Measurements from ENCODE around the gene GRID2. TPM values are rescaled to one million over a fixed set of nuclear protein-coding genes. Genes with fewer than 3 reads are reported as not detected.
"Not testable (repeated sequence)": the region's sequence is repeated elsewhere in the genome, so short reads cannot be mapped to it uniquely, and the experiment has no call there.

GRID2 gene
- polyA plus RNA-seq, 3 donors: not detected

DNA sequence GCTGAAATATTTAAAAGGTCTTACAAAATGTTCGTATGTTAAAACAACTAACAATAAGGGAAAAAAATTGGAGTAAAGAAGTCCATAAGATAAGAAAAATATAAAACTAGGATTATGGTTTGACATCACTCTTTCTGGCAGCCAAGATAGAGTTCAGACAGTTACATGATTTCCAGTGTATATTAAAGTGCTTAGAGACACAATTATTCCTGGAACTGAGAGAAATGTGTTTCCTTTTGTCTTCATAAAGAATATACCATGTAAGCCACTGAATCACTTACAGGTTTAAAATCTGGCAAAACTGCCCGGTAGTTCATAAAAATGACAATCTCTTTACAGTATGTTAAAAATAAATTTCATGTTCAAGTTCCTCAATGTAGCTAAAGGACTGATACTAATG lies 986.1 kb downstream of the GRID2 start:
- WGBS, 3 donors: 45 to 79% (median 51%) methylated on average over 2 of the region's 2 CpGs
- no peak overlapping the region for H3K27ac ChIP-seq (ENCODE audit: low read depth, low read length)

DNA sequence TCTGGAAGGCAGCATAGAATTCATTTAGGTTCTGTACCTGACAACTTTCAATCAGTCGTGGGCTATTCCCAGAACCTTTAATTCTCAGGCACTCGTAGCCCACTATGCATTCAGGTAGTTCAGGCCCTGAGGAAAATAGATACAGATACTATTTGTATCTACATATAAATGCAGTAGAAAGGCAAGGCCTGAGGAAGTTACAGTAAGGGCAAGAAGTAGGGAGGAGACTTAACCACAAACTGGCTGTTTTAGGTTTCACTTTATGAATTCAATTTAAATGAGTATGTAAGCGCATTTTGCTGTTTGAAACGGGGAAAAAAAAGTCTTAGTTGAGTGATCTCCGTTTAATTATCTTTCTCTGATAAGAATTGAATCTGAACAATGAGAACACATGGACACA lies 995.4 kb downstream of the GRID2 start:
- H3K27ac ChIP-seq (ENCODE audit: low read depth, low read length): no peak overlapping the region
- WGBS, 3 donors: 54 to 71% (median 55%) methylated on average over 5 of the region's 5 CpGs

DNA sequence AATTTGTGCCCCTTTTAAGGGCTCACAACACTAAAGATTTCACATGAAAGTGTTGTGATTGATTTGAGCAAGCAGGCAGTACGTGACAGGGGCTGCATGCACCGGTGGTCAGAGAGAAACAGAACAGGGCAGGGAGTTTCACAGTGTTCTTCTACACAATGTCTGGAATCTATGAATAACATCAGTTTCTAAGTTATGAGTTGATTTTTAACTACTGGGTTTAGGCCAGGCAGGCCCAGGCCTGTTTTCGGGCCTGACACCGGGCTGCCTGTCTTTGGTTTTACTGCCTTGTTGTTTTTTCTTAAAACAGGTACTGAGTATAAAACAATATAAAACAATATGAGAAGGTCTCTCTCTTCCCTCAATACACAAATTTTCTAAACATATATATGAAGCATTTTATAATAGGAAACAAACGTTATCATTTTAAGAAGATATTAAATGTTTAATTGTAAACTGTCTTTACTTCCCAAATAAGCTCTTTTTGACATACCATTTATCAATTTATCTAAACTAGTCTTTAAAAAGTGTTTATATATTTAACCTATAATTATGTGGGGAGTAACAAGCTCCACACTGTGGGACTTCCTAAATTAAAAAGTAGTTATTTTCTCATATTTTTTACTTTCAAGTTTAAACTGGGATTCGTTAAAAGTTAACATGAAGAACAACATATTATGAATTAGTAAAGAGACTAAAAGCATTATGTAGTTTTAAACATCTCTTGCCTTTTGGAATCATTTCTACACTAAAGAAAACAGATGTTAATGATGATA lies 997.2 kb downstream of the GRID2 start:
- not testable (repeated sequence) for H3K27ac ChIP-seq (ENCODE audit: low read depth, low read length)
- 64 to 90% (median 87%) methylated on average over 6 of the region's 6 CpGs for WGBS, 3 donors

DNA sequence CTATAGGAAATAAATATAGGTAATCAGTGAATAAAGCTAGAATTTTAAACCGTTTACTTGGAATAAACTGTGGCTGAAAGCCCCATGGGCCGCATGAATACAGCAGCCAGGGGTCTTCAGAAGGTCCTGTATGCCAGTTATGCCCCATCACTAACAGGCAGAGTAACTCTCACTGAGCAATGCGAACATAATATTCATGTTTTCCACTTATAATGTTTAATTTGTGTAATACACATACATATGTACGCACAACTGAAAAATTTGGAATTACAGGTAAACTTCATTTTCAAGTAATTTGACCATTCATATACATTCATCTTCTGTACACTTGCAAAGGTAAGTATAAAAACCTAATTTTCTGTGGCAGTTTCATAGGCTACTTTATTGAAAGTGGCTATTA lies 998.5 kb downstream of the GRID2 start:
- no peak overlapping the region for H3K27ac ChIP-seq (ENCODE audit: low read depth, low read length)
- 89 to 96% (median 95%) methylated on average over 4 of the region's 4 CpGs for WGBS, 3 donors

DNA sequence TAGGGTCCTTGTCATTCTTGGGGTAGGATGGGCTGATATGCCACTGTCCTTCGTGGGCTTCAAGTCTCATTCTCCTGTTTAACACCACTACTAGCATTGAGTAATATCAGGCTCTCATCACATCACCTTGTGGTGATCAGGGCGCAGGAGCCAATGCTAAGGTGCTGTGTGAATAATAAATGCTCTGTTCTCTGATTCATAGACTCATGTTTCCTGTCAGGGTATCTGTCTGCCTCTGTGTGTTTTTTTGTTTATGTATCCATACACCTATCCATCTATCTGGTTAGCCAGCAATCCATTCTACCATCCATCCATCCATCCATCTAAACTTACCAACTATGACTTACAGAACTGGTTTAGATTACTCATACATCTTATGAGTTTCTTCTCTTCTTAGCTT lies 999.7 kb downstream of the GRID2 start:
- WGBS, 3 donors: 69 to 87% (median 79%) methylated on average over 2 of the region's 2 CpGs

DNA sequence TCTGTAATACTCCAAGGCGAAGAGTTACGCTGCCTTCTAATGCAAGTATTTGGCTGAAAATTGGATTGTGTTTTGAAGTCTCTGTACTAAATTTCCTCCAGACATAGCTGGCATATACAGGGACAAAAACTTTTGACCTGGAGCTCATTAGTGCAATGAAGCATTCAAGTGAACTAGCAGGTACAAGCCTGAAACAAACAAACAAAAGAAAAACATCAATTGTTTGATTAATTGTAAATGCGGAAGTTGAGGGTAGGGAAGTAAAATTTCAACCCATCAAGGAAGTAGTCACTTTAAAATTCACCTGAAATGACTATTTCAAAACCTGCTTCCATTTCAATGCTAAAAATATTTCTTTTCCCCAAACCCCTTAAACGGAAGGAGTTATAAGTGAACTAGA lies 1008.5 kb downstream of the GRID2 start:
- H3K27ac ChIP-seq (ENCODE audit: low read depth, low read length): no peak overlapping the region
- 67 to 70% (median 68%) methylated on average over 4 of the region's 4 CpGs for WGBS, 3 donors

More for the DNA sequence above, 999.7 kb downstream of the GRID2 start:
- no peak overlapping the region for H3K27ac ChIP-seq (ENCODE audit: low read depth, low read length)

DNA sequence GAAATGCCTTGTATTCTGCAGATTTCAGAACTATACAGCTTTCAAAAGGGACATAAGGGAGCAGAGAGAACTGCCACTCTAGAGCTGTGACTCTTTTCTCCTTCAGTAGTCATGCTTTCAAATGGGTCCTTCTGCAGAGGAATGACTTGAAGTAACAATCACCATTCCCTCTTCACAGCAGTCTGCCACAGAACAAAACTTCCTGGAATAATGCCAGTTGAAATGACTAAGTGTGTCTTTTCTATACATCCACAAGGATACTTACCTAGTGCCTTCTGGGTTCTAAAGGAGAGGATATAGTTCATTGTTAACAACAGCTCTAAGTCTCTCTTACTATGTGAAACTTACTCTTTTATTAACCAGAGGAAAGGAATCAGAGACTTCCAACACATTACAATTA lies 1009.4 kb downstream of the GRID2 start:
- H3K27ac ChIP-seq (ENCODE audit: low read depth, low read length): no peak overlapping the region

DNA sequence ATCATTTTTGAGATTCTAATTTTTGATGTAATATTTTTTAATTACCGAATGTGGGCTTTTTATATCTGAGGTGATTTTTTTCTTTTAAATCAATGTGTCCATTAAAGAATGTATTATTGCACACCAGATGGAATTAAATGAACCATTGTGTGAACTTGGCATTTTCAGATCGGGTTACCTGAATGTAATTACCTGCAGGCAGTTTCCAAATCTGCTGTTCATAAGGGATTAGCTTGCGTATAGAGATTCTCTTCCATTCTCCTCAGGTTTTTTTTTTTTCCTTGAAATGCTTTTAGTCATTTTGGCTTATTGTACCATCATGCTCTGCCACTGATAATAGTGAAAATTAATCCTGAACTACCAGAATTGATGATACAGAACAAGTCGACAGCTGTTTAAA lies 1013.3 kb downstream of the GRID2 start:
- H3K27ac ChIP-seq (ENCODE audit: low read depth, low read length): no peak overlapping the region
- WGBS, 3 donors: 68 to 86% (median 71%) methylated on average over 4 of the region's 4 CpGs

DNA sequence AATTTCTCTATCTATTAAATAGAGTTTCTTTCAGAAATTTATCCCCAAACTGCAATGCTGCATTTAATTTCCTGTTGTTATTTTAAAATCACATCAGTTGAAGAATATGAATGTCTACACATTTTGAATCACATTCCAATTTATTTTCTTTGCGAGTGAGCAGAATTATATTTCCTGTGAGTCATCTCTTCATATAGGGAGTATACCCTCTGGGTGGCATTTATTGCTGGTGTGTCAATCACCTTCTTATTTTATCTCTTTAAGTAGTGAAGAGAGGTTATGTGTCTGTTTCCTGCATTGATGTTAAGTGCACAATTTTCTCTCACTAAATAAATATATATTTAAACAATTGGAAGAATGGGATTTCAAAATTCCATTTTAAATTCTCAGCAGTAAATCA lies 1013.8 kb downstream of the GRID2 start:
- 57 to 82% (median 60%) methylated on average over 1 of the region's 1 CpG for WGBS, 3 donors
- H3K27ac ChIP-seq (ENCODE audit: low read depth, low read length): no peak overlapping the region

DNA sequence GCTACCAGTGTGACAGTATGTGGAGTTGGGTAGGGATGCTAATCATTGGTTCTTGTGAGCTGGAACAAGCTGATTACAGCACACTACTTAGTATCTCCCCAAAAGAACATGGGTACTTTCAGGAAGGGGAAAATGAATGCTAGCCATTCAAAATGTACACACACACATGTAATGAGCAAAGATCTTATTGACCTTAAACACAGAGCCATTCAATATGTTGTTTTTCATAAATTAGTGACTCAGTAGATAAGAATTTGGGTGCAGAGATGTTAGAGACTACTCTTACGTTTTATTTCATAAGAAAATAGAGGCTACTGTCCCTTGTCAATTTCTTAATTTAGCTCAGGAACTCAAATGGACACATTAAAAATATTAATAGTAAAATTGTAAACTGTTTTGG lies 1015.3 kb downstream of the GRID2 start:
- 47 to 66% (median 59%) methylated on average over 1 of the region's 1 CpG for WGBS, 3 donors

DNA sequence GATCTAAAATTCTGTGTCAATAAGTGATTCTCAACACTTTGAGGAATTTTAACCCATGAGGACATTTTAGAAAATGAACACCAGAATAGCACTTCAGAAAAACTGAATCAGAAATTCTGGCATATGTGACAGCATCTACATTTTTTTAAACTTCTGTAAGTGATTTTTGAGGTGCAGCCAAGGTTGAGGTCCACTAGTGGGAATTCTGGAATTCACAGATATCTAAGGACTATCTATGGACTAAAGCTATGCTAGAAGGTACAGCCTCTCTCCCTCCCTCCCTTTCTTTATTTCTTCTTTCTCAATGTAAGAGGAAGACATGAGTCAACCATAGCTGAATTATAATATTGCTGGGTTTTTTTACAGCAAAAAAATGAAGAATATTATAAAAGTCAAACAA lies 1016.6 kb downstream of the GRID2 start:
- no peak overlapping the region for H3K27ac ChIP-seq (ENCODE audit: low read depth, low read length)

More for the DNA sequence above, 1015.3 kb downstream of the GRID2 start:
- H3K27ac ChIP-seq (ENCODE audit: low read depth, low read length): no peak overlapping the region

DNA sequence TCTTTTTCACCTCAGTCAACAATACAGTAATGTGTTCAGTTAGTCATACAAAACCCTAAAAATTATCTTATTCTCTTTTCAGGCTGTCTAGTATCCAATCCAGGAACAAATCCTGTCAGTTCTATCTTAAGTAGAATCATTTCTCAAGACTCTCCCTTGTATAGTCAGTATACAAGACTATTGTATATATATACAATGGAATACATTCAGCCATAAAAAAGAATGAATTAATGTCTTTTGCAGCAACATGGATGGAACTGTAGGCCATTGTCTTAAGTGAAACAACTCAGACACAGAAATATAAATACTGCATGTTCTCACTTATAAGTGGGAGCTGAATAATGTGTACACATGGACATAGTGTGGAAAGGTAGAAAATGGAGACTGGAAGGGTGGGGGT lies 1023.6 kb downstream of the GRID2 start:
- no peak overlapping the region for H3K27ac ChIP-seq (ENCODE audit: low read depth, low read length)

DNA sequence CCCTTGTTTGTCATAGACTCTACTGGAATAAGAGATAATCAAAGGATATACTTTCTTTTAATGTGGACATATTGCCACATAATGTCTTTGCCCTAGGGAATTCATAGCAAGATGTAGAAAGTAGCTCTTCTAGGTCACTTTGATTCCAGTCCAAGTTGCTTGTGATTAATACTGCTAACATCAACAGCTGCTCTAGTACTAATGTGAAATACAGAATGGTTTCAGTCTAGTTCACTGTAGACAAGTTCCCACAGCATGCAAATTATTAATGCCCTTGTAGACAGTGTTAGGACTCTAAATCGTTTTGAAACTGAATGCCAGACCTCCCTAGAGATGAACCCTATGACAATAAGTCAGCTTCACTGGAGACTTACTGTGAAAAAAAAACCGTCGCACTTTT lies 1030.2 kb downstream of the GRID2 start:
- WGBS, 3 donors: 53 to 69% (median 68%) methylated on average over 3 of the region's 3 CpGs
- no peak overlapping the region for H3K27ac ChIP-seq (ENCODE audit: low read depth, low read length)

DNA sequence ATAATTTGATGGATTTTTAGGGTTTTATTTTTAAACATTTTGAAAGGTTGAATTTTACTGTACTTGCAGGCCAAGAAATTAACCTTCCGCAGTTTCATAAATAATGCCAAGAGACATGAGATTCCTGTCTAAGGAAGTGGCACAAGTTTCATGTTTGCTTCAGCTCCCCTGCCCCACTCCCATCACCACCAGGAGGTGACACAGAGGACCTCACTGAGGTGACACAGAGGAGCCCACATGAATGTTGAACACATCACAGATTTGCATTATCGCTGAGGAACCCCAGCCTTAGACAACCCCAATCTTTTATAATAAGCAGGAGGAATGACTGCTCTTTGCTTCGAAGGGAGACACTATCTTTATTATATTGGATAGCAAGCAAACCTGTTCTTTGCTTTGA lies 1033.4 kb downstream of the GRID2 start:
- H3K27ac ChIP-seq (ENCODE audit: low read depth, low read length): no peak overlapping the region
- 75 to 95% (median 91%) methylated on average over 3 of the region's 3 CpGs for WGBS, 3 donors

DNA sequence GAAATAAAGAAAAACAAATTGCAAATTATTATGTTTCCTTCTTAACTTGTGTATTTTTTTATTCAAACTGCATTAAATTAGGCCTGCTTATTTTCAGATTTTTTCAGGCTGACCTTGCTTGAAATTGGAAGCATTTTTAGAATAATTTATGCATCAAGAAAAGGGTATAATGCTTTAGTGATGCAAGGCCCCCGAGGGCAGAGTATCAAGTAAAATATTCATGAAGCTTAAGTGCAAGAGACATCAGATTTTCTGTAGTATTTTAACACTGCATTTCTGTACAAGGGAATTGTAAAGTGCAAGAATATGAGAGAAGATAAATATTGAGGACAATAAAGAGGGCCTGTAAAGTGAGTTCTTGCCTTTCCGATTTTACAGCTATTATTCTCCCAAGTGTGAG lies 1039.0 kb downstream of the GRID2 start:
- 70 to 75% (median 75%) methylated on average over 2 of the region's 2 CpGs for WGBS, 3 donors
- H3K27ac ChIP-seq (ENCODE audit: low read depth, low read length): no peak overlapping the region

DNA sequence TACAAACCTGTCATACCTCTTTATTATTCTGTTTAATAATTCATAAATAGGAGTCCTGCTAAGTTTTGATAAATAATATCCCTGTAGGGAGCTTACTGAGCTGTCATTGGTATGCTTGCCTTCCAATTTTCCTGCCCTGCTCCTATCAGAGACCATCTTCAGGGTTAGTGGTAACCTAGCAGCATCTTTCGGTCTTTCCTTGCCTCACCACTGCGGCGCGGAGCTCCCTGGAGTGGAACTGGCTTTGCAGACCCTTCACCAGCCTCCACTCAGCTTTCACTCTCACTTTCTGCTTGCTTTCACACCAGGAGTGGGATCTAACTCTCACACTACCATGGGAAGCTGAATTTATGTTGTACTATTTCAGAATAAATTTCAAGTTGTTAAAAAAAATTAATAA lies 1043.1 kb downstream of the GRID2 start:
- H3K27ac ChIP-seq (ENCODE audit: low read depth, low read length): no peak overlapping the region
- WGBS, 3 donors: 90 to 92% (median 92%) methylated on average over 4 of the region's 4 CpGs

DNA sequence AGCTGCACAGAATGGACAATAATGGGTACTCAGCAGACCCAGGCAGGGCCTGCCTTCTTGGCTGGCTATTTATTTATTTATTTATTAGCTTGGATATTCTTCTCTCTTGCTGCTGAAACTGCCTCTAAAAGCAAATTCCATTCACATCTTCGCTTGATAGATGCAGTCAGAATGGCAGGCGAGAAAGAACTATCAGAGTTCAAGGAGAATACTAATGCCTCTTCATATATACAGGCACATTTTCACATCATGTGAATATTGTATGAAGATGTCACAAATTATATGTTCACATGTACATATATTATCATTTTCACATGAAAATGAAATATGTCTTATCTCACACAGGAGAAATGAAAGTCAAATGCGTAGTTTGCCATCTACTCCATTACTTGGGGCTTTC lies 1045.1 kb downstream of the GRID2 start:
- whole genome bisulfite sequencing, 3 donors: 87 to 95% (median 92%) methylated on average over 3 of the region's 3 CpGs
- no peak overlapping the region for H3K27ac ChIP-seq (ENCODE audit: low read depth, low read length)

DNA sequence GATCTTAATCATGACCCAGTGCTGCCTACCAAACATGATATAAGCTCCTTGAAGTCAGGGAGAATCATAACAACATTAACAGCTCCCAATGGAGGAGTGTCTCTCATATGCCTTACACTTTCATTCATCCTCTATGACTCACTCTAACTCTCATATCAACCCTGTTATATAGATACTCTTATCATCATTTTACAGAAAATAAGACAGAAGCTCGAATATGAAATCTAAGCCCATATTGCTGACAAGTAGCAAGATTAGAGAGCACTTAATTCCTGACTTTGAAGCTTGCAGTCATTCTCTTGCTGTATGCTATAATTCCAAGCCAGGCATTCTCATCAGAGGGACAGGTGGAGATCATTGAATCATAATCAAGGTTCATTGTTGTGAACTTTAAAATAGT lies 1048.1 kb downstream of the GRID2 start:
- WGBS, 3 donors: 45 to 59% (median 50%) methylated on average over 1 of the region's 1 CpG
- no peak overlapping the region for H3K27ac ChIP-seq (ENCODE audit: low read depth, low read length)

DNA sequence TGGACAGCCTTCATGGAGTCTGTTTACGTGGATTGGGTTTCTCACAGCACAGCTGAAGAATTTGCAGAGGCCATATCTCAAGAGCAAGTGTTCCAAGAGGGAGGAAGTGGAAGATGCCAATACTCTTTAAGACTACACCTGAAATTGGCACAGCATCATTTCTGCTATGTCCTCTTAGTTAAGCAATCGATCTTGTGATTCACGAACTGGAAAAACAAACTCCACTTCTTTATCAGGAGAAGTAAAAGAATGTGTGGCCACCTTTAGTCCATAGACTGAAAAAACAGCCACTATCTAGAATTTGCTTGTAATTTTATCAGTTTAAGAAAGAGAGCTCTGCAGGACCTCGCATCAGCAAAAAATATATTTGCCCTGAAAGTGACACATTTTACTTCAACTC lies 1051.6 kb downstream of the GRID2 start:
- 35 to 86% (median 71%) methylated on average over 4 of the region's 4 CpGs for WGBS, 3 donors
- H3K27ac ChIP-seq (ENCODE audit: low read depth, low read length): no peak overlapping the region

DNA sequence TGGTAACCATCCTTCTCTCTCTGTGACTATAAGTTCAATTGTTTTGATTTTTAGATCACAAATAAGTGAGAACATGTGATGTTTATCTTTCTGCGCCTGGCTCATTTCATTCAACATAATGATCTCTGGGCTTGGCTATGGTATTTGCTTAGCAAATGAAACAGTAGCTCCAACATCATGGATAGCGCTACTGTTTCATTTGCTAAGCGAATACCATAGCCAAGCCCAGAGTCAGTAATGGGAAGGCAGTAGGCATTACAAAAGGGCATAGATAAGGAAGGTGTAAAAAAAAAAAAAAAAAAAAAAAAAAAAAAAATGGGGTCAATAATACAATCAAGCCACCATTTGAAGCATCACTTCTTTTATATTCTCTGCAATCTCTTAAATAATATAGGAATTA lies 1055.8 kb downstream of the GRID2 start:
- no peak overlapping the region for H3K27ac ChIP-seq (ENCODE audit: low read depth, low read length)
- 71 to 86% (median 78%) methylated on average over 3 of the region's 3 CpGs for WGBS, 3 donors

Data from adipose tissue (tissue), 3 donors.